Astrocyte of the spinal cord (primary cell): Measurements from ENCODE around the gene CHMP6.

ENCODE experiments used
- DNase-seq: peaks from one replicate; pipeline ENCODE4 v3.0.0; 2011; ENCODE audit warnings: low read depth, low spot score
- H3K4me3 ChIP-seq: 2 replicates; pipeline ENCODE4 v1.5.1; 2011; ENCODE audit warnings: low read depth, mild to moderate bottlenecking, low read length, moderate library complexity
- CTCF ChIP-seq: IDR thresholded peaks from 2 replicates; pipeline ENCODE4 v1.5.1; 2012; ENCODE audit warnings: low read depth, mild to moderate bottlenecking, low read length, inconsistent platforms
- in situ Hi-C: cut with HindIII; loops from 2 replicates; pipeline ENCODE4 v1.10.0; 2017; ENCODE audit warnings: low sequenced_read_pairs

Gene CHMP6

GRCh38 chr17:81039096-81039495 lies 47.5 kb downstream of the CHMP6 start:
- in situ Hi-C loops: no loop called here
- no peak for TF ChIP-seq CTCF
- no peak overlapping the region for H3K4me3 ChIP-seq
- DNase-seq: no peak

- no peak overlapping the region for H3K4me3 ChIP-seq
- peak; percentile 78 for DNase-seq
- TF ChIP-seq CTCF: no peak
- in situ Hi-C loops: no loop called here
Measured at GRCh38 chr17:81039854-81040758, 48.5 kb downstream of the CHMP6 start.

GRCh38 chr17:81040791-81041337 lies 49.2 kb downstream of the CHMP6 start:
- H3K4me3 ChIP-seq: no peak overlapping the region
- no peak for DNase-seq
- peak; percentile 49 for TF ChIP-seq CTCF
- in situ Hi-C loops: no loop called here

- no peak for TF ChIP-seq CTCF
- no peak for DNase-seq
- no peak overlapping the region for H3K4me3 ChIP-seq
- in situ Hi-C loops: no loop called here
Measured at GRCh38 chr17:81042606-81043005, 51.0 kb downstream of the CHMP6 start.

- H3K4me3 ChIP-seq: no peak overlapping the region
- in situ Hi-C loops: no loop called here
- DNase-seq: no peak
- TF ChIP-seq CTCF: no peak
Measured at GRCh38 chr17:81043319-81043724, 51.7 kb downstream of the CHMP6 start.

GRCh38 chr17:81043725-81044427 lies 52.2 kb downstream of the CHMP6 start:
- DNase-seq: peak; percentile 77
- in situ Hi-C loops: no loop called here
- no peak for TF ChIP-seq CTCF
- H3K4me3 ChIP-seq: no peak overlapping the region
